GM12878 (cell line): Measurements from ENCODE around the gene LRP5. TPM values are rescaled to one million over a fixed set of nuclear protein-coding genes. Genes with fewer than 3 reads are reported as not detected.

ENCODE experiments used
- ATAC-seq: fragments of 200-7000 bp; cut with Tn5 transposase; 3 replicates; pipeline ENCODE4 v1.9.1; 2020; ENCODE audit warnings: mild to moderate bottlenecking, moderate library complexity
- BruUV-seq: library from RNA; stranded (reverse); fragments of 400-500 nt; replicated peaks from 2 replicates; lab custom pipeline; 2021; lab: Mats Ljungman, UMichigan
- CTCF ChIA-PET: fragments of 300-600 bp; sonication (Branson Sonifier 250); formaldehyde crosslinking; extraction: SDS; loops from one replicate; lab custom pipeline; 2021; ENCODE audit warnings: inconsistent platforms; lab: Yijun Ruan, JAX
- POLR2A ChIA-PET: fragments of 350-600 bp; formaldehyde crosslinking; extraction: SDS; loops from one replicate; lab custom pipeline; 2021; ENCODE audit warnings: inconsistent platforms; lab: Charles Lee
- RAD21 ChIA-PET: fragments of 300-600 bp; sonication (Branson Sonifier 250); formaldehyde crosslinking; loops from one replicate; lab custom pipeline; 2023; ENCODE audit warnings: antibody characterized with exemption; ENCODE audit not compliant: unreplicated experiment; lab: Charles Lee
- SMC1A ChIA-PET: fragments of 300-600 bp; sonication (Branson Sonifier 250); formaldehyde crosslinking; loops from one replicate; lab custom pipeline; 2023; ENCODE audit not compliant: unreplicated experiment, uncharacterized antibody; lab: Charles Lee
- DNase-seq: peaks from one replicate; pipeline ENCODE4 v3.0.0-alpha.2; 2011; ENCODE audit warnings: low read depth, low spot score
- FAIRE-seq: peaks from 3 replicates; lab custom pipeline; 2011; peaks lifted over from hg19 to GRCh38; lab: Jason Lieb, UNC
- H2AFZ ChIP-seq: 2 replicates; pipeline ENCODE4 v1.6.0; 2011; ENCODE audit warnings: low read depth, low read length, control low read depth; ENCODE audit not compliant: control insufficient read depth
- H3K27ac ChIP-seq: 2 replicates; pipeline ENCODE4 v1.5.1; 2011; ENCODE audit warnings: control low read depth; ENCODE audit not compliant: control insufficient read depth, insufficient read depth
- H3K27me3 ChIP-seq, 2 experiments: replicated peaks in 1 of 2; 2 replicates each; pipeline versions ENCODE4 v1.6.0 to v1.6.1; 2011; ENCODE audit warnings: low read length in 1 of 2; ENCODE audit not compliant: control insufficient read depth in 2 of 2, insufficient read depth in 2 of 2
- H3K36me3 ChIP-seq, 2 experiments: 2 replicates each; pipeline ENCODE4 v1.5.1; 2011; ENCODE audit warnings: low read length in 1 of 2; ENCODE audit not compliant: control insufficient read depth in 2 of 2, insufficient read depth in 2 of 2
- H3K4me1 ChIP-seq: 2 replicates; pipeline ENCODE4 v1.6.1; 2011; ENCODE audit warnings: mild to moderate bottlenecking, low read length, moderate library complexity, mixed read lengths; ENCODE audit not compliant: control insufficient read depth, insufficient read depth
- H3K4me2 ChIP-seq: 2 replicates; pipeline ENCODE4 v1.6.0; 2011; ENCODE audit warnings: control low read depth; ENCODE audit not compliant: control insufficient read depth, insufficient read depth
- H3K4me3 ChIP-seq: fragments of 200-600 bp; sonication (generic); 2 replicates; pipeline ENCODE4 v1.5.1; 2016
- H3K79me2 ChIP-seq: 2 replicates; pipeline ENCODE4 v1.6.0; 2011; ENCODE audit warnings: low read length; ENCODE audit not compliant: control insufficient read depth, insufficient read depth
- H3K9ac ChIP-seq: 2 replicates; pipeline ENCODE4 v1.8.0; 2011; ENCODE audit warnings: low read length, control low read depth, mixed read lengths; ENCODE audit not compliant: control insufficient read depth, insufficient read depth
- H3K9me3 ChIP-seq: replicated peaks from 3 replicates; pipeline ENCODE4 v1.5.1; 2011; ENCODE audit warnings: mild to moderate bottlenecking, low read length; ENCODE audit not compliant: control insufficient read depth, insufficient read depth
- H4K20me1 ChIP-seq: 2 replicates; pipeline ENCODE4 v1.6.0; 2011; ENCODE audit not compliant: control insufficient read depth, insufficient read depth
- CHD2 ChIP-seq: IDR thresholded peaks from 2 replicates; pipeline ENCODE4 v1.6.1; 2011; ENCODE audit warnings: low read depth, low read length, improper control_type of control experiment, borderline replicate concordance
- DPF2 ChIP-seq: fragments of 450-650 bp; IDR thresholded peaks from 2 replicates; pipeline ENCODE4 v1.6.1; 2017; ENCODE audit warnings: mild to moderate bottlenecking
- EP300 ChIP-seq, 2 experiments: fragments of 150-350 bp in 1 of 2; IDR thresholded peaks; 2 replicates each; pipeline ENCODE4 v1.6.1; 2011 to 2012; ENCODE audit warnings: low read depth in 2 of 2, low read length in 2 of 2, borderline replicate concordance in 1 of 2, improper control_type of control experiment in 1 of 2, inconsistent platforms in 1 of 2; ENCODE audit not compliant: control insufficient read depth in 1 of 2
- HDAC6 ChIP-seq: fragments of 200-600 bp; sonication (generic); IDR thresholded peaks from one replicate; pipeline ENCODE4 v1.8.0; 2017; ENCODE audit warnings: antibody characterized with exemption; ENCODE audit not compliant: unreplicated experiment
- KDM1A ChIP-seq: fragments of 200-600 bp; sonication (generic); IDR thresholded peaks from 2 replicates; pipeline ENCODE4 v1.6.1; 2016; ENCODE audit warnings: borderline replicate concordance
- NFYB ChIP-seq: IDR thresholded peaks from 2 replicates; pipeline ENCODE4 v1.6.1; 2011; ENCODE audit warnings: low read depth, mild to moderate bottlenecking, low read length, improper control_type of control experiment, moderate library complexity; ENCODE audit not compliant: insufficient read depth
- NR2F1 ChIP-seq: fragments of 450-650 bp; conservative IDR thresholded peaks from 2 replicates; pipeline ENCODE4 v1.6.1; 2017; ENCODE audit warnings: mild to moderate bottlenecking
- RAD51 ChIP-seq: fragments of 450-650 bp; IDR thresholded peaks from 2 replicates; pipeline ENCODE4 v1.6.1; 2016; ENCODE audit warnings: moderate library complexity, mild to moderate bottlenecking, inconsistent platforms
- SREBF2 ChIP-seq: IDR thresholded peaks from 2 replicates; pipeline ENCODE4 v1.6.1; 2012; ENCODE audit warnings: mild to moderate bottlenecking, low read length
- WGBS: methylation state at CpG from one replicate; pipeline ENCODE4 v1.1.6; 2016; ENCODE audit warnings: low lambda C conversion rate; ENCODE audit not compliant: insufficient replicate concordance, insufficient coverage; ENCODE audit errors: missing lambda C conversion rate; 5-methylcytosine and 5-hydroxymethylcytosine counted together
- in situ Hi-C: fragments of 300-500 bp; cut with MboI; formaldehyde crosslinking; loops from 9 replicates; pipeline ENCODE4 v1.14.3; 2018; ENCODE audit warnings: mixed read lengths
- intact Hi-C: fragments of 100-400 bp; cut with micrococcal nuclease; formaldehyde crosslinking; loops from one replicate; pipeline ENCODE4 v1.14.2; 2022; ENCODE audit not compliant: unreplicated experiment
- polyA plus RNA-seq, 11 experiments: library from polyadenylated mRNA; depleted of rRNA in 4 of 11; unstranded in 6 of 11; stranded (reverse) in 5 of 11; fragments of >200 nt; fragmentation: Nextera tagmentation in 4 of 11; fragmentation: Illumina TruSeq in 1 of 11; extraction: Ambion mirVana in 4 of 11; extraction: Trizol in 1 of 11; gene quantifications; 1 replicate in 1 of 11; 2 replicates in 10 of 11; pipeline versions ENCODE4 v1.2.1 to v1.2.3, GENCODE V29; 2011 to 2016; ENCODE audit warnings: inconsistent platforms in 2 of 11, missing spikeins in 2 of 11, low read depth in 1 of 11
- total RNA-seq, 4 experiments: library from RNA; depleted of rRNA in 3 of 4; stranded (reverse); fragments of >200 nt in 3 of 4; fragmentation: Illumina TruSeq in 1 of 4; extraction: Trizol in 1 of 4; gene quantifications; 2 replicates each; pipeline versions ENCODE4 v1.2.1 to v1.2.3, GENCODE V29; 2013 to 2021
- TF ChIP-seq, protein P1 (sequence below): fragments of 450-650 bp; IDR thresholded peaks from 2 replicates; pipeline ENCODE4 v1.6.1; 2017; ENCODE audit warnings: low read depth, mild to moderate bottlenecking, moderate library complexity
- TF ChIP-seq, protein P2 (sequence below): fragments of 450-650 bp; conservative IDR thresholded peaks from 2 replicates; pipeline ENCODE4 v1.6.1; 2017; ENCODE audit warnings: mild to moderate bottlenecking, moderate library complexity
- TF ChIP-seq, protein P3 (sequence below): IDR thresholded peaks from 2 replicates; pipeline ENCODE4 v1.6.1; 2012; ENCODE audit warnings: low read length, inconsistent platforms

Gene LRP5
- total and polyA plus RNA-seq, 10 of the 15 experiments (the other 5 are each of a cell fraction or from before 2014, with no cell fraction given), result 0.37 to 34.0 (median 6.6) TPM

DNA sequence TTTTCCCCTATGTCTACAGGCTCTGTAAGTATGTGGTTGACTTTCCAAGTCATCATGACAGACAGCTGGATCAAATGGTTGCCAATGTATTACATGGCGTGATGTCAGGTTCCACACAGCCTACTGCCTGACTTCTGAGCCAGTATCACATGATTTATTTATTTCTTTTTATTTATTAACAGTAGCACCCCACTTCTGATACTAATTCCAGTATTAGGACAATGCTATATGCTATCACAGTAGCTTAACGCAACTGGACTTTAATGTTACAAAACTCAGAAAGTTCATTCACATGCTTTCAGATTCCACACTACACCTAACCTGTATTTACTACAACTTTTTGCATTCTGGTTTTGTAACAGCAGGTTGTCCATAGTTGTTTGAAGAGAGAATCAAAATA lies 22.9 kb upstream of the LRP5 start:
- TF ChIP-seq SREBF2 (no peak), DPF2 (no peak), EP300 (IDR thresholded peaks at IDR 0.05; ENCODE audit: borderline replicate concordance in 1 of 2, control insufficient read depth in 1 of 2, low read depth in 2 of 2, low read length in 2 of 2) (no peak), RAD51 (no peak), NR2F1 (no peak), CHD2 (no peak), HDAC6 (no peak), NFYB (no peak), KDM1A (no peak)
- TF ChIP-seq, protein P1, sequence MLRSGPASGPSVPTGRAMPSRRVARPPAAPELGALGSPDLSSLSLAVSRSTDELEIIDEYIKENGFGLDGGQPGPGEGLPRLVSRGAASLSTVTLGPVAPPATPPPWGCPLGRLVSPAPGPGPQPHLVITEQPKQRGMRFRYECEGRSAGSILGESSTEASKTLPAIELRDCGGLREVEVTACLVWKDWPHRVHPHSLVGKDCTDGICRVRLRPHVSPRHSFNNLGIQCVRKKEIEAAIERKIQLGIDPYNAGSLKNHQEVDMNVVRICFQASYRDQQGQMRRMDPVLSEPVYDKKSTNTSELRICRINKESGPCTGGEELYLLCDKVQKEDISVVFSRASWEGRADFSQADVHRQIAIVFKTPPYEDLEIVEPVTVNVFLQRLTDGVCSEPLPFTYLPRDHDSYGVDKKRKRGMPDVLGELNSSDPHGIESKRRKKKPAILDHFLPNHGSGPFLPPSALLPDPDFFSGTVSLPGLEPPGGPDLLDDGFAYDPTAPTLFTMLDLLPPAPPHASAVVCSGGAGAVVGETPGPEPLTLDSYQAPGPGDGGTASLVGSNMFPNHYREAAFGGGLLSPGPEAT, result no peak
- TF ChIP-seq, protein P2, sequence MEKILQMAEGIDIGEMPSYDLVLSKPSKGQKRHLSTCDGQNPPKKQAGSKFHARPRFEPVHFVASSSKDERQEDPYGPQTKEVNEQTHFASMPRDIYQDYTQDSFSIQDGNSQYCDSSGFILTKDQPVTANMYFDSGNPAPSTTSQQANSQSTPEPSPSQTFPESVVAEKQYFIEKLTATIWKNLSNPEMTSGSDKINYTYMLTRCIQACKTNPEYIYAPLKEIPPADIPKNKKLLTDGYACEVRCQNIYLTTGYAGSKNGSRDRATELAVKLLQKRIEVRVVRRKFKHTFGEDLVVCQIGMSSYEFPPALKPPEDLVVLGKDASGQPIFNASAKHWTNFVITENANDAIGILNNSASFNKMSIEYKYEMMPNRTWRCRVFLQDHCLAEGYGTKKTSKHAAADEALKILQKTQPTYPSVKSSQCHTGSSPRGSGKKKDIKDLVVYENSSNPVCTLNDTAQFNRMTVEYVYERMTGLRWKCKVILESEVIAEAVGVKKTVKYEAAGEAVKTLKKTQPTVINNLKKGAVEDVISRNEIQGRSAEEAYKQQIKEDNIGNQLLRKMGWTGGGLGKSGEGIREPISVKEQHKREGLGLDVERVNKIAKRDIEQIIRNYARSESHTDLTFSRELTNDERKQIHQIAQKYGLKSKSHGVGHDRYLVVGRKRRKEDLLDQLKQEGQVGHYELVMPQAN, result no peak
- TF ChIP-seq, protein P3, sequence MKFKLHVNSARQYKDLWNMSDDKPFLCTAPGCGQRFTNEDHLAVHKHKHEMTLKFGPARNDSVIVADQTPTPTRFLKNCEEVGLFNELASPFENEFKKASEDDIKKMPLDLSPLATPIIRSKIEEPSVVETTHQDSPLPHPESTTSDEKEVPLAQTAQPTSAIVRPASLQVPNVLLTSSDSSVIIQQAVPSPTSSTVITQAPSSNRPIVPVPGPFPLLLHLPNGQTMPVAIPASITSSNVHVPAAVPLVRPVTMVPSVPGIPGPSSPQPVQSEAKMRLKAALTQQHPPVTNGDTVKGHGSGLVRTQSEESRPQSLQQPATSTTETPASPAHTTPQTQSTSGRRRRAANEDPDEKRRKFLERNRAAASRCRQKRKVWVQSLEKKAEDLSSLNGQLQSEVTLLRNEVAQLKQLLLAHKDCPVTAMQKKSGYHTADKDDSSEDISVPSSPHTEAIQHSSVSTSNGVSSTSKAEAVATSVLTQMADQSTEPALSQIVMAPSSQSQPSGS, result no peak
- no peak overlapping the region for H3K27ac ChIP-seq
- in situ Hi-C loops, result no loop called here
- peaks cover 3% of the 10 kb centered on the region; the same call in 1 of the 2 replicates for H3K4me1 ChIP-seq
- no peak for DNase-seq
- FAIRE-seq, result no peak
- ChIA-PET RAD21 (no interaction called here), SMC1A (no interaction called here), CTCF (interaction anchor here (1.1 kb wide), 1 partner anchor 32 kb away, joined by 4 read pairs; no protein-coding TSS in a partner anchor), POLR2A (interaction anchor here (1.0 to 1.6 kb wide), 2 partner anchors 15 to 23 kb away, joined by 3 to 5 read pairs; no protein-coding TSS in a partner anchor)
- peaks cover 10% of the 10 kb centered on the region; the same call in 2 of the 3 replicates for H3K9me3 ChIP-seq
- no peak overlapping the region for H2AFZ ChIP-seq
- intact Hi-C loops, result no loop called here
- no peaks in the 10 kb centered on the region for H3K36me3 ChIP-seq
- 100% methylated on average over 2 of the region's 2 CpGs for WGBS
- no peak overlapping the region for H3K4me2 ChIP-seq
- no TSS peak for BruUV-seq
- H3K9ac ChIP-seq, result no peak overlapping the region
- H4K20me1 ChIP-seq, result no peaks in the 10 kb centered on the region
- no peak overlapping the region for H3K4me3 ChIP-seq
- no peaks in the 10 kb centered on the region for H3K27me3 ChIP-seq
- no peaks in the 10 kb centered on the region for H3K79me2 ChIP-seq
- no peak for ATAC-seq
